Stimulated activated effector memory CD8-positive, alpha-beta T cell treated with anti-CD3 and anti-CD28 coated beads, Interleukin-12 subunit alpha, Interleukin-12 subunit beta, amount 100 ng/mL, for 72 hours (primary cell): ENCODE data around the gene SSTR1.
A peak's percentile ranks its signal among the peaks of the same experiment; 100 is the strongest.

Experiments
- ATAC-seq: fragments of 150-1000 bp; cut with Tn5 transposase; 2 replicates; pipeline ENCODE4 v1.10.0; 2021
- DNase-seq, 2 donors: peaks; one replicate each; pipeline ENCODE4 v3.0.0; 2021 to 2022; ENCODE audit warnings: low spot score in 2 of 2
- H3K27ac Mint-ChIP-seq: one replicate; pipeline ENCODE4 v1.8.0; 2022; ENCODE audit warnings: mild to moderate bottlenecking, mixed read lengths
- H3K36me3 Mint-ChIP-seq: one replicate; pipeline ENCODE4 v1.8.0; 2022; ENCODE audit warnings: mild to moderate bottlenecking, mixed read lengths
- H3K4me1 Mint-ChIP-seq: one replicate; pipeline ENCODE4 v1.8.0; 2022; ENCODE audit warnings: mixed read lengths
- H3K4me3 Mint-ChIP-seq: one replicate; pipeline ENCODE4 v1.8.0; 2022; ENCODE audit warnings: mild to moderate bottlenecking, mixed read lengths
- H3K9me3 Mint-ChIP-seq: one replicate; pipeline ENCODE4 v1.8.0; 2022; ENCODE audit warnings: mixed read lengths

SSTR1 gene

GRCh38 chr14:38209572-38210557, 2.2 kb downstream of the SSTR1 start:
- no peak overlapping the region for H3K27ac Mint-ChIP-seq
- peaks cover 5% of the 10 kb centered on the region for H3K36me3 Mint-ChIP-seq
- peak; percentile 66 for ATAC-seq
- H3K4me3 Mint-ChIP-seq: peak overlapping the region; percentile 5
- H3K9me3 Mint-ChIP-seq: peaks cover 7% of the 10 kb centered on the region
- H3K4me1 Mint-ChIP-seq: peaks cover 15% of the 10 kb centered on the region
- DNase-seq: no peak

DNA sequence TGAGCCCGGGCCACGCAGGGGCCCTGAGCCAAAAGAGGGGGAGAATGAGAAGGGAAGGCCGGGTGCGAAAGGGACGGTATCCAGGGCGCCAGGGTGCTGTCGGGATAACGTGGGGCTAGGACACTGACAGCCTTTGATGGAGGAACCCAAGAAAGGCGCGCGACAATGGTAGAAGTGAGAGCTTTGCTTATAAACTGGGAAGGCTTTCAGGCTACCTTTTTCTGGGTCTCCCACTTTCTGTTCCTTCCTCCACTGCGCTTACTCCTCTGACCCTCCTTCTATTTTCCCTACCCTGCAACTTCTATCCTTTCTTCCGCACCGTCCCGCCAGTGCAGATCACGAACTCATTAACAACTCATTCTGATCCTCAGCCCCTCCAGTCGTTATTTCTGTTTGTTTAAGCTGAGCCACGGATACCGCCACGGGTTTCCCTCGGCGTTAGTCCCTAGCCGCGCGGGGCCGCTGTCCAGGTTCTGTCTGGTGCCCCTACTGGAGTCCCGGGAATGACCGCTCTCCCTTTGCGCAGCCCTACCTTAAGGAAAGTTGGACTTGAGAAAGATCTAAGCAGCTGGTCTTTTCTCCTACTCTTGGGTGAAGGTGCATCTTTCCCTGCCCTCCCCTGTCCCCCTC, 3.0 kb downstream of the SSTR1 start:
- H3K27ac Mint-ChIP-seq: no peak overlapping the region
- ATAC-seq: no peak
- H3K4me1 Mint-ChIP-seq: peaks cover 15% of the 10 kb centered on the region
- DNase-seq: no peak
- peaks cover 5% of the 10 kb centered on the region for H3K36me3 Mint-ChIP-seq
- H3K9me3 Mint-ChIP-seq: peaks cover 7% of the 10 kb centered on the region
- no peak overlapping the region for H3K4me3 Mint-ChIP-seq

- DNase-seq (no peak), ATAC-seq (no peak)
- Mint-ChIP-seq H3K9me3 (peaks cover 2% of the 10 kb centered on the region), H3K4me1 (peaks cover 15% of the 10 kb centered on the region), H3K36me3 (peaks cover 5% of the 10 kb centered on the region), H3K4me3 (no peak overlapping the region), H3K27ac (no peak overlapping the region)
These were observed 3.6 kb downstream of the SSTR1 start for GRCh38 chr14:38211255-38211735.

DNA sequence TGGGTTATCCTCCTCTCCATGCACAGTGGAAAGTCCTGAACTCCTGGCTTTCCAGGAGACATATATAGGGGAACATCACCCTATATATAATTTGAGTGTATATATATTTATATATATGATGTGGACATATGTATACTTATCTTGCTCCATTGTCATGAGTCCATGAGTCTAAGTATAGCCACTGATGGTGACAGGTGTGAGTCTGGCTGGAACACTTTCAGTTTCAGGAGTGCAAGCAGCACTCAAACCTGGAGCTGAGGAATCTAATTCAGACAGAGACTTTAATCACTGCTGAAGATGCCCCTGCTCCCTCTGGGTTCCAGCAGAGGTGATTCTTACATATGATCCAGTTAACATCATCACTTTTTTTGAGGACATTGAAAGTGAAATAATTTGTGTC, 4.4 kb downstream of the SSTR1 start:
- peaks cover 15% of the 10 kb centered on the region for H3K4me1 Mint-ChIP-seq
- ATAC-seq (no peak), DNase-seq (no peak)
- peaks cover 5% of the 10 kb centered on the region for H3K36me3 Mint-ChIP-seq
- H3K9me3 Mint-ChIP-seq: peaks cover 2% of the 10 kb centered on the region
- no peak overlapping the region for H3K27ac Mint-ChIP-seq
- no peak overlapping the region for H3K4me3 Mint-ChIP-seq

DNA sequence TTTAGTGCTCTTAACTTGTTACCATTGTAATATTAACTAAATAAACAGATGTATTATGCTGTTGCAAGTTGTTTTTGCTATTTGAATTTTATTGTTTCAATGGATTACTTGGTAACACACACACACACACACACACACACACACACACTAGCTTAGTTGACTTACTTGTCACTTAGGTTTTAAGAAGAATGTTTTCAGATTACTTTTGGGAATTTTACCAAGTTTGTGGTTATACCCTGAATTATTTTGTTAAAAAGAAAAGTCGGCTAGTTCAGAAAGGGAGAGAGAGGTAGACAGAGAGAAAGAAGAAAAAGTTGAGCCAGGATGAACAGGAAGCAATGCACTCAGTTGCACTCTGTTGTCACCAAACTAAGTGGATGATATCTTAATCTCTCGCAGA, 5.3 kb downstream of the SSTR1 start:
- DNase-seq (no peak), ATAC-seq (no peak)
- no peak overlapping the region for H3K27ac Mint-ChIP-seq
- H3K36me3 Mint-ChIP-seq: peaks cover 5% of the 10 kb centered on the region
- H3K4me1 Mint-ChIP-seq: peaks cover 14% of the 10 kb centered on the region
- H3K4me3 Mint-ChIP-seq: no peak overlapping the region
- H3K9me3 Mint-ChIP-seq: peaks cover 2% of the 10 kb centered on the region

GRCh38 chr14:38217553-38217952, 9.8 kb downstream of the SSTR1 start:
- ATAC-seq (no peak), DNase-seq (no peak)
- Mint-ChIP-seq H3K27ac (no peak overlapping the region), H3K4me3 (no peak overlapping the region), H3K36me3 (no peaks in the 10 kb centered on the region), H3K9me3 (no peaks in the 10 kb centered on the region), H3K4me1 (no peaks in the 10 kb centered on the region)

DNA sequence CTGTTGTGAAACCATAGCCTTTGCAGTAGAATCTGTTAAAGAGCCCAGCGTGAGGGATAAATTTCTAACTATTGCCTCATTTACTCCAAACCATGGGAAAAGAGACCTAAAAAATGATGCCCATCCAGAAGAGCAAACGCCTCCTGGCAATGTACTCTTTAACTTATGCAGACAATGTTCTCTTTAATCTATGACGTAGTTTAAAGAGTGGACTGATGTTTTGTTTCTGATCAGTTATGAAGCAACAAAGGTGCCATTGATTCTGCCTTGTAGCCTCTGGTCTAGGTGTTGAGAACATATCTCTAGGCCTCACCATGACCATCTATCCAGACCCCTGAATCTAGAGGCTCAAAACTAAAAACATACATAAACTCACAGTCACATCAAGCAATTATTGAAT, 13.4 kb downstream of the SSTR1 start:
- DNase-seq (no peak), ATAC-seq (no peak)
- Mint-ChIP-seq H3K4me1 (no peaks in the 10 kb centered on the region), H3K36me3 (no peaks in the 10 kb centered on the region), H3K4me3 (no peak overlapping the region), H3K27ac (no peak overlapping the region), H3K9me3 (peaks cover 3% of the 10 kb centered on the region)

GRCh38 chr14:38224338-38224737, 16.6 kb downstream of the SSTR1 start:
- Mint-ChIP-seq H3K36me3 (no peaks in the 10 kb centered on the region), H3K9me3 (peaks cover 3% of the 10 kb centered on the region), H3K27ac (no peak overlapping the region), H3K4me1 (no peaks in the 10 kb centered on the region), H3K4me3 (no peak overlapping the region)
- DNase-seq: no peak
- no peak for ATAC-seq

DNA sequence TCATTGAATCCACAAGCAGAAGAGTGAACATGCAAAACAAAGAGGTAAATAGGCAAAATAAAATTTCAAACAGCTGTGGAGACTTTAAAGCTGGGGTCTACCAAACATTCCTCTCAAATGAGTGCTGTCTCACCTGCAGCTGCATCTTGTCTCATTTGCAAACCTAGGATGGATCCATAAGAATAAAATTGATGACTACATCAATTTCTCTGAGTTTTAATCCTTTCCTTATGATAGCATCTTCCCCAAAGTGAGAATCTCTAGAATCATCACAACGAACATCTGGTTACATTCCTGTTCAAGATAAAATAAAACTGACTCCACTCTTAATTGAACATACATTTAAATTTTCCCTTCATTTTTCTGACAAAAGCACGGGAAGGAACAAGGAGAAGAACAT, 18.2 kb downstream of the SSTR1 start:
- Mint-ChIP-seq H3K4me1 (no peaks in the 10 kb centered on the region), H3K9me3 (peaks cover 5% of the 10 kb centered on the region), H3K27ac (no peak overlapping the region), H3K36me3 (no peaks in the 10 kb centered on the region), H3K4me3 (no peak overlapping the region)
- ATAC-seq: no peak
- DNase-seq: no peak

- no peaks in the 10 kb centered on the region for H3K36me3 Mint-ChIP-seq
- no peak overlapping the region for H3K4me3 Mint-ChIP-seq
- no peak for ATAC-seq
- H3K9me3 Mint-ChIP-seq: peaks cover 7% of the 10 kb centered on the region
- no peak overlapping the region for H3K27ac Mint-ChIP-seq
- no peak for DNase-seq
- no peaks in the 10 kb centered on the region for H3K4me1 Mint-ChIP-seq
These were observed 18.7 kb downstream of the SSTR1 start for GRCh38 chr14:38226366-38226765.

GRCh38 chr14:38233218-38233617, 25.5 kb downstream of the SSTR1 start:
- Mint-ChIP-seq H3K4me1 (no peaks in the 10 kb centered on the region), H3K9me3 (peaks cover 8% of the 10 kb centered on the region), H3K4me3 (no peak overlapping the region), H3K27ac (no peak overlapping the region), H3K36me3 (no peaks in the 10 kb centered on the region)
- no peak for DNase-seq
- no peak for ATAC-seq

DNA sequence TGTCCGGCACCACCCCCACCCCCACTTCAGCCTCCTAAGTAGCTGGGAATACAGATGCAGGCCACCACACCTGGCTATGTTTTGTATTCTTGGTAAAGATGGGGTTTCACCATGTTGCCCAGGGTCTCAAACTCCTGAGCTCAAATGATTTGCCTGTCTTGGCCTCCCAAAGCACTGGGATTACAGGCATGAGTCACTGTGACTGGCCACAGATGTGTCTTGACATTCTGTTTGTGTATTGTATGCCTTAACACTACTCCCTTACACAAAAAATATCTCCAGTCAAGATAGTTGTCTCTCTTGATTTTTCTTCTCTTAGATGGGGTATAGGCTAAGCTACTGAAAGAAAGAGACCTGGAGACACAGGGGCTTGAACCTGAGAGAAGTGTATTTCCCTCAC, 30.6 kb downstream of the SSTR1 start:
- DNase-seq (no peak), ATAC-seq (no peak)
- H3K9me3 Mint-ChIP-seq: peaks cover 5% of the 10 kb centered on the region
- no peak overlapping the region for H3K27ac Mint-ChIP-seq
- no peaks in the 10 kb centered on the region for H3K36me3 Mint-ChIP-seq
- no peaks in the 10 kb centered on the region for H3K4me1 Mint-ChIP-seq
- no peak overlapping the region for H3K4me3 Mint-ChIP-seq

GRCh38 chr14:38238878-38239277, 31.2 kb downstream of the SSTR1 start:
- Mint-ChIP-seq H3K36me3 (no peaks in the 10 kb centered on the region), H3K9me3 (peaks cover 5% of the 10 kb centered on the region), H3K27ac (no peak overlapping the region), H3K4me3 (no peak overlapping the region), H3K4me1 (no peaks in the 10 kb centered on the region)
- ATAC-seq: no peak
- DNase-seq: no peak

DNA sequence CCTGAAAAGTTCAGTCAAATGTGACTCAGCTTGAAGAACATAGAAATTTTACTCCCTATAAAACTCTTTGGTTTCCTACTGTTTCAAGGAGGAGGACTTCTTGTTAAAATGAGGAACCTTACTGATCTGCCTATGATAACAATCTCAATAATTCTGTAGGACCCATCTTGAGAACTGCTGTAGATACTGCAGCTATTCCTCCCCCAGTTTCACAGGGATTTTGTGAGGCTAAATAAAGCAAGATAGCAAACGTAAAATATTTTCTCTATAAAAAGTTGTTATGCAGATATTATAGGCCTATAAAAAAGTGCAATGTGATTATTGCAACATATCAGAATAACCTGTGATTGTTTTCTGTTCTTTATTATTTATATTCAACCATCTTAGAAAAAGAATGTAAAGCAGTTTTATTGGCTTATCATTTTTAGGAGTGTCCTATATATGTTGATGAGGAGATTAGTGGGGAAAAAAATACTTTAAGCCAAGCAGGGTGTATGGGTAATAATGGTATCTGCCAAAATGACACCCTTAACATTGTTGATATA, 36.1 kb downstream of the SSTR1 start:
- DNase-seq (no peak), ATAC-seq (no peak)
- Mint-ChIP-seq H3K9me3 (peaks cover 7% of the 10 kb centered on the region), H3K36me3 (no peaks in the 10 kb centered on the region), H3K4me1 (no peaks in the 10 kb centered on the region), H3K27ac (no peak overlapping the region), H3K4me3 (no peak overlapping the region)

DNA sequence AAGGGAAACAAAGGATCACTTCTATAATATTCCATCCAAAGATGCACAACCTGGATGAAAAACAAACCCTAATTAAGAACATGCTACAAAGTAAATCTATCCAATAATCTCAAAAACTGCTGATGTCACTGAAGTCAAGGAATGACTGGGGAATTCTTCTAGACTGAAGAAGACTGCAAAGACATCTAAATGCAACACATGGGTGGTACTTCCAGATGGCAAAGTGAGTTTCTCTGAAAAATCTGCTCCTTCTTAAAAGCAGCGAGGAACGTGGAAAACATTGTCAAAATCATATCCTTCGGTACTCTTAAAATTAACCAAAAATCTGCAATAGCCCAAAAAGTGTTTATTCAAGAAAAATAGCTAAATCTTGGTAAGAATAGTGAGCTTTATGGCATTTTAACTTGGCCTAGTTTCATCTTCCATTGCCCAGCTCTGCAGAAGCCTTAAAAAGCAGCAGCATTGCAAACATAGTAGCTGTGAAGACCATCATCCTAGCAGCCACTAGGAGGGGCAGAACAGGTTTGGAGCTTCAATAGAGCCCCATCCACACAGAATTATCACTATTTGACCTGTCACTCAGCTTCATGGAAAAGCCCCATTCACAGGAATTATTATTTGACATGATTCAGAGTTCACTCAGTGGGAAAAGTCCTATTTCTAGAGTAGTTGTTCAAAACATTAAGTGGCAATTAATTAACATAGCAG, 40.8 kb downstream of the SSTR1 start:
- Mint-ChIP-seq H3K4me1 (no peaks in the 10 kb centered on the region), H3K27ac (no peak overlapping the region), H3K9me3 (peaks cover 4% of the 10 kb centered on the region), H3K4me3 (no peak overlapping the region), H3K36me3 (no peaks in the 10 kb centered on the region)
- no peak for DNase-seq
- no peak for ATAC-seq
